A673 (cell line): ENCODE results near the gene BMF. TPM values are rescaled to one million over a fixed set of nuclear protein-coding genes. Genes with fewer than 3 reads are reported as not detected.
A peak's percentile ranks its signal among the peaks of the same experiment; 100 is the strongest.

Experiments
- BruUV-seq: library from RNA; stranded (reverse); fragments of 400-500 nt; replicated peaks from 2 replicates; lab custom pipeline; 2021; lab: Mats Ljungman, UMichigan
- CTCF ChIA-PET: fragments of 300-600 bp; sonication (Branson Sonifier 250); formaldehyde crosslinking; loops from one replicate; lab custom pipeline; 2022; ENCODE audit warnings: antibody characterized with exemption; lab: Charles Lee
- POLR2A ChIA-PET: fragments of 300-600 bp; sonication (Branson Sonifier 250); formaldehyde crosslinking; loops from one replicate; lab custom pipeline; 2022; ENCODE audit warnings: antibody characterized with exemption; ENCODE audit not compliant: low non-redundant PET; lab: Charles Lee
- DNase-seq: peaks from one replicate; pipeline ENCODE4 v3.0.0-alpha.2; 2015; ENCODE audit warnings: low spot score
- H3K27ac ChIP-seq: fragments of 200-600 bp; sonication (generic); 2 replicates; pipeline ENCODE4 v1.5.1; 2016; ENCODE audit warnings: mixed run types, low read depth, mild to moderate bottlenecking, mixed read lengths, antibody characterized with exemption, low read length; ENCODE audit not compliant: poor library complexity, severe bottlenecking
- H3K27me3 ChIP-seq: fragments of 200-600 bp; sonication (generic); replicated peaks from 2 replicates; pipeline ENCODE4 v1.6.1; 2017; ENCODE audit warnings: mixed run types, low read depth, mild to moderate bottlenecking, mixed read lengths, antibody characterized with exemption, low read length; ENCODE audit not compliant: insufficient read depth, poor library complexity
- H3K36me3 ChIP-seq: fragments of 200-600 bp; sonication (generic); 2 replicates; pipeline ENCODE4 v1.6.1; 2016; ENCODE audit warnings: mixed run types, mild to moderate bottlenecking, mixed read lengths, antibody characterized with exemption, low read length; ENCODE audit not compliant: insufficient read depth, poor library complexity, severe bottlenecking
- H3K4me1 ChIP-seq: fragments of 200-600 bp; sonication (generic); 2 replicates; pipeline ENCODE4 v1.6.1; 2017; ENCODE audit warnings: mixed run types, mild to moderate bottlenecking, mixed read lengths, antibody characterized with exemption, low read length; ENCODE audit not compliant: insufficient read depth, poor library complexity, severe bottlenecking
- H3K4me3 ChIP-seq: fragments of 200-600 bp; sonication (generic); 2 replicates; pipeline ENCODE4 v1.5.1; 2016; ENCODE audit warnings: low read depth, mixed run types, mild to moderate bottlenecking, mixed read lengths, low read length; ENCODE audit not compliant: poor library complexity, severe bottlenecking
- H3K9me3 ChIP-seq: fragments of 200-600 bp; sonication (generic); 2 replicates; pipeline ENCODE4 v1.6.1; 2016; ENCODE audit warnings: mixed run types, low read depth, mild to moderate bottlenecking, mixed read lengths, antibody characterized with exemption, low read length; ENCODE audit not compliant: poor library complexity, severe bottlenecking
- CTCF ChIP-seq: fragments of 300-800, 200-600 bp; sonication (generic); conservative IDR thresholded peaks from 2 replicates; pipeline ENCODE4 v1.5.1; 2017; ENCODE audit warnings: low read depth, mild to moderate bottlenecking, antibody characterized with exemption, low read length, moderate library complexity, mixed read lengths
- EZH2 ChIP-seq: fragments of 200-600 bp; sonication (generic); IDR thresholded peaks from 2 replicates; pipeline ENCODE4 v1.6.1; 2017; ENCODE audit warnings: borderline replicate concordance, low read depth, mild to moderate bottlenecking, mixed read lengths, antibody characterized with exemption, low read length; ENCODE audit not compliant: poor library complexity, severe bottlenecking
- intact Hi-C: fragments of 100-400 bp; cut with micrococcal nuclease; formaldehyde crosslinking; loops from one replicate; pipeline ENCODE4 v1.10.0; 2022; ENCODE audit not compliant: unreplicated experiment
- total RNA-seq: library from RNA; stranded (reverse); gene quantifications from 2 replicates; pipeline ENCODE4 v1.2.3, GENCODE V29; 2021

Gene BMF
- total RNA-seq, 1 experiment from 2014 or later, result 18.5 TPM

- Histone ChIP-seq H3K27ac (no peak overlapping the region), H3K36me3 (no peaks in the 10 kb centered on the region), H3K4me3 (no peak overlapping the region), H3K4me1 (no peaks in the 10 kb centered on the region), H3K27me3 (peaks cover 2% of the 10 kb centered on the region), H3K9me3 (no peaks in the 10 kb centered on the region)
- no TSS peak for BruUV-seq
- TF ChIP-seq CTCF (no peak), EZH2 (no peak)
- DNase-seq, result no peak
- POLR2A ChIA-PET, result no interaction called here
- CTCF ChIA-PET, result no interaction called here
- intact Hi-C loops, result no loop called here
These were observed 24.9 kb upstream of the BMF start for GRCh38 chr15:40133544-40133943.

- intact Hi-C loops, result no loop called here
- no peaks in the 10 kb centered on the region for H3K36me3 ChIP-seq
- TF ChIP-seq EZH2 (no peak), CTCF (no peak)
- H3K4me1 ChIP-seq, result no peaks in the 10 kb centered on the region
- H3K27me3 ChIP-seq, result peaks cover 13% of the 10 kb centered on the region
- CTCF ChIA-PET, result no interaction called here
- POLR2A ChIA-PET, result no interaction called here
- no TSS peak for BruUV-seq
- no peak overlapping the region for H3K4me3 ChIP-seq
- DNase-seq, result peak; percentile 29
- no peaks in the 10 kb centered on the region for H3K9me3 ChIP-seq
- H3K27ac ChIP-seq, result no peak overlapping the region
These were observed 22.3 kb upstream of the BMF start for GRCh38 chr15:40130799-40131502.

GRCh38 chr15:40130118-40130517 lies 21.4 kb upstream of the BMF start:
- BruUV-seq, result no TSS peak
- POLR2A ChIA-PET, result no interaction called here
- Histone ChIP-seq H3K27me3 (peaks cover 13% of the 10 kb centered on the region), H3K4me1 (no peaks in the 10 kb centered on the region), H3K27ac (no peak overlapping the region), H3K9me3 (no peaks in the 10 kb centered on the region), H3K36me3 (no peaks in the 10 kb centered on the region), H3K4me3 (no peak overlapping the region)
- TF ChIP-seq CTCF, result no peak
- TF ChIP-seq EZH2, result no peak
- CTCF ChIA-PET, result no interaction called here
- intact Hi-C loops, result no loop called here
- DNase-seq, result no peak
